ENCODE measurements around the gene CBX3.
"Not testable (repeated sequence)": the region's sequence is repeated elsewhere in the genome, so short reads cannot be mapped to it uniquely, and the experiment has no call there.

The CBX3 gene

GRCh38 chr7:26201247-26202018 is at the start of gene CBX3:
Gene CBX3 (plus strand): TSS chr7:26201745. CDS start chr7:26202999, 1,254 bp downstream.
- peak in 1 of 2 donors; percentile 87 for DNase-seq (ENCODE audit: low read depth in 2 of 2)
- no peak for TF ChIP-seq CTCF (IDR thresholded peaks at IDR 0.05; ENCODE audit: low read depth, low read length)
- H3K4me3 ChIP-seq (replicated peaks in 1 of 2; ENCODE audit: low read depth in 2 of 2, low read length in 2 of 2) = peak within 1 kb of the TSS; percentile 98 to 99

GRCh38 chr7:26151953-26152781 is 49.4 kb upstream of the CBX3 start, which contains the start of gene NFE2L3:
Gene NFE2L3 (plus strand): TSS chr7:26152198. CDS start chr7:26152499, 301 bp downstream.
- H3K4me3 ChIP-seq (replicated peaks in 1 of 2; ENCODE audit: low read depth in 2 of 2, low read length in 2 of 2) = peak within 1 kb of the TSS; percentile 41 to 59
- DNase-seq (ENCODE audit: low read depth in 2 of 2) = peak; percentile 52 to 64
- TF ChIP-seq CTCF (IDR thresholded peaks at IDR 0.05; ENCODE audit: low read depth, low read length) = no peak

GRCh38 chr7:26152782-26153240 is 48.7 kb upstream of the CBX3 start:
- DNase-seq (ENCODE audit: low read depth in 2 of 2) = not testable (repeated sequence)

GRCh38 chr7:26153241-26153822 is 48.2 kb upstream of the CBX3 start:
- no peak for DNase-seq (ENCODE audit: low read depth in 2 of 2)
- H3K4me3 ChIP-seq (replicated peaks in 1 of 2; ENCODE audit: low read depth in 2 of 2, low read length in 2 of 2) = peak overlapping the region; percentile 8 to 30
- no peak for TF ChIP-seq CTCF (IDR thresholded peaks at IDR 0.05; ENCODE audit: low read depth, low read length)

More at GRCh38 chr7:26152782-26153240, 48.7 kb upstream of the CBX3 start:
- H3K4me3 ChIP-seq (replicated peaks in 1 of 2; ENCODE audit: low read depth in 2 of 2, low read length in 2 of 2) = peak overlapping the region; percentile 41 to 59

GRCh38 chr7:26153823-26154783 is 47.4 kb upstream of the CBX3 start:
- no peak for TF ChIP-seq CTCF (IDR thresholded peaks at IDR 0.05; ENCODE audit: low read depth, low read length)
- H3K4me3 ChIP-seq (replicated peaks in 1 of 2; ENCODE audit: low read depth in 2 of 2, low read length in 2 of 2) = no peak overlapping the region
- peak in 1 of 2 donors; percentile 56 for DNase-seq (ENCODE audit: low read depth in 2 of 2)

GRCh38 chr7:26155531-26156375 is 45.8 kb upstream of the CBX3 start:
- DNase-seq (ENCODE audit: low read depth in 2 of 2) = peak in 1 of 2 donors; percentile 55
- peak overlapping the region in 1 of 2 donors; percentile 9 for H3K4me3 ChIP-seq (replicated peaks in 1 of 2; ENCODE audit: low read depth in 2 of 2, low read length in 2 of 2)
- TF ChIP-seq CTCF (IDR thresholded peaks at IDR 0.05; ENCODE audit: low read depth, low read length) = no peak
